CD4-positive, alpha-beta T cell treated with Interleukin-4 for 4 hours (primary cell): Measurements from ENCODE around the gene LRRC8B.

Experiments
- DNase-seq: peaks from one replicate; pipeline ENCODE4 v3.0.0-alpha.2; 2020

The LRRC8B gene

DNA sequence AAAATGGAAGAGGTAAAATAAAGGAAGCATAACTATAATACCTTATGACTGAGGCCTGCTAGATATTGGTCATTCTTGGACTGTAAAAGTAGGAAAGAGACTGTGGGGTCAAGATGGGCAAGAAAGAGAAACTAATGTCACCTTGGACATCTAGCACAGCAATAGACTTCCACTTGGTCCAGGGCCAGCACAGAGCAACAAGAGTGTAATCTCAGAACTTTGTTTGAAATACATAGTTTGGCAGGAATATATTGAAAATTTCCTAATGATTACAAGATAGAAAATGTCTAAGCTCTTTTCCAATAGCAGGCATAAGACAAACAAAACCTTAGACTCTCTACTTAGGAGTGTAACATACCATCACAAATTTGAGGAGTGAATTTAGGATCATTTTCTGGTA lies 112.9 kb downstream of the LRRC8B start:
- no peak for DNase-seq

DNA sequence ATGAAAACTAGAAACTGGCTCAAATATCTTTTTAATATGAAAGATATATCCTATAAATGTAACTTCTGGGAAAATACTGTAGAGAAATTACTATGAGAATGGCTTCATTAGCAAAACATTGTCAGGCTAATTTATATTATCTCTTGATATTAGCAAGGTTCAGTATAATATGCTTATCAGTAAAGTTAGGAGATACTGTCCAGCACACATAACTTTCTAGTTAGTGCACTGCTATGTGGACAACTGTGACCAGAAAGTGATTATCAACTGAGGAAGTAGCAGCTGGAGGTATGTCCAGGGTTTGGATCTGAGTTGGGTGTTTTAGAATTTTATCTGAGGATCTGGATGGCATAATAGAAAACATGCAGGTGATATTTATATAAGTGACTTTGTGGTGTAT lies 115.8 kb downstream of the LRRC8B start:
- no peak for DNase-seq

DNA sequence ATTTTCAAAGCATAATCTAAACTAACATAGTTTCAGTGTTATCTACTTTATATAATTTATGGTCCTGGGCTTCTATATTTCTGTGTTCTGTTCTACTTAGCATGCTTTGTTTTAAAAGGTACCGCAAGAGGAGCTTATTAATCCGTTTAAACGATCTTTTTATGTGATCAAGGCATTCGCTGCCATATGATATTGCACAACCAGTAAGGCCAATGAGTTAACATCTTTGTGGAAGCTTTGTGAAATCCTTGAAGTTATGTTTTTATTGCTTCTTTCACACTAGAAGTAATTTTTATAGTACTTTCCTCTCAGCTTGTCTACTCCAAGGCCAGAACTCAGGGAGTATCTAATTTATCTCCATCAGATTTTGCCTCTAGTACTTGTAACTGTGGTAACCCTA lies 117.2 kb downstream of the LRRC8B start:
- DNase-seq, result no peak

DNA sequence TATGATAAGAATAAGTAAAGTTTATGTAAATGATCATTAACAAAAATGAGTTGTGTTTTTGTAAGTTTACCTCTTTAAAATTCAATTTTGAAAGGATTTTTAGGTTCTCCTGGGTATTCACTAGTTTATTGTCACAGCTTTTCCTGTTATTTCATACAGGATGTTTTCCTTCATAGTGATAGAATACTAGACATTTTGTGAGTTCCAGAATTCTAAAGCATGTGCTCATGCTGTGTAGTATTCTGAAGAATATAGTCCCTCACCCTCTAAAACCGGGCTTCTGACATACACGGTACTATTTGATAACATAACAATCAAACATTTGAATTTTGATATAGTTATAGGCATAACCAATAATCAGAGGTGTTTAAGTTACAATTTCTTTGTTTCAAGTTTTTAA lies 118.9 kb downstream of the LRRC8B start:
- no peak for DNase-seq

DNA sequence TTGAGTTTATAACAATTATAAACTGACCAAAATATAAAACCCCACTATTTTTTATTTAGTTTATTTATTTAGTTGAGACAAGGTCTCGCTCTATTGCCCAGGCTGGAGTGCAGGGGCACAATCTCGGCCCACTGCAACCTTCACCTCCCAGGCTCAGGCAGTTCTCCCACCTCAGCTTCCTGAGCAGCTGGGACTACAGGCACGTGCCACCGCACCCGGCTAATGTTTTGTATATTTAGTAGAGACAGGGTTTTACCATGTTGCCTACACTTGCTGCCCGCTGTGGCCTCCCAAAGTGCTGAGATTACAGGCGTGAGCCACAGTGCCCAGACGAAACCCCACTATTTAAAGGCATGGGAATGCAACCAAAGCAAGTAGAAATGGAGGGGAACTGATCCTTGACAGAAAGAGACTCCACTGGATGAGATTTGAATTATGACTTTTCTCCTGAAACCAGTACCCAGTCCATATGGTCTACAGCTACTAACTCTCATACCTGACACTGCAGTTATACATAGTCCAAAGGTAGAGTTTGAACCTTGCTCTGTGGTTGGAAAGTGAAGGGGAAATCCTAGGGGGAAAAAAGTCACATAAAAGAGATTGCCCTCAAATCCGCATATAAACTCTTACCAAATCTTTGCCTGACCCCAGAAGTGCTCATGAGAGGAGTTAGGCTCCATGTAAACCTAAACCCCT lies 119.6 kb downstream of the LRRC8B start:
- DNase-seq, result no peak

DNA sequence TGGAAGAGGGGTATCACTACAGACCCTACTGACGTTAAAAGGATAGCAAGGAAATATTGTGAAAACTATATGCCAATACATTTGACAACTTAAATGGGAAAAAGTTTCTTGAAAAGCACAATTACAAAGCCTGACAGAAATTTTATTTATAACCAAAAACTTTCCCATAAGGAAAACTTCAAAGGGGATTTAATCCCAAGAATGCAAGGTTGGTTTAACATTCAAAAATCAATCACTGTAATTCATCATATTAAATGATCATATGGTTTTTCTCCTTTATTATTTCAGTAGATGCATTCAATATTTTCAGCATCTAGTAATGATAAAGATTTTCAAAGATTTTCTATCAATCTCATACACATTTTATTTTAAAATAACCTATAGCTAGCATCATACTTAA lies 121.6 kb downstream of the LRRC8B start:
- no peak for DNase-seq
